Peyer's patch (tissue), 4 donors: Measurements from ENCODE around the gene PTMA.

Experiments
- POLR2A ChIP-seq, 2 donors: fragments of 450-650 bp; IDR thresholded peaks; one replicate each; pipeline ENCODE4 v1.5.1; 2017; ENCODE audit warnings: antibody characterized with exemption in 2 of 2, mild to moderate bottlenecking in 2 of 2, moderate library complexity in 2 of 2
- TF ChIP-seq, protein P1 (sequence below), 6 experiments: fragments of 450-650 bp in 4 of 6; fragments of 200-600 bp in 2 of 6; sonication (generic) in 1 of 6; IDR thresholded peaks; one replicate each; pipeline ENCODE4 v1.5.1; 2017 to 2019; ENCODE audit warnings: antibody characterized with exemption in 6 of 6, mild to moderate bottlenecking in 3 of 6, moderate library complexity in 1 of 6

DNA sequence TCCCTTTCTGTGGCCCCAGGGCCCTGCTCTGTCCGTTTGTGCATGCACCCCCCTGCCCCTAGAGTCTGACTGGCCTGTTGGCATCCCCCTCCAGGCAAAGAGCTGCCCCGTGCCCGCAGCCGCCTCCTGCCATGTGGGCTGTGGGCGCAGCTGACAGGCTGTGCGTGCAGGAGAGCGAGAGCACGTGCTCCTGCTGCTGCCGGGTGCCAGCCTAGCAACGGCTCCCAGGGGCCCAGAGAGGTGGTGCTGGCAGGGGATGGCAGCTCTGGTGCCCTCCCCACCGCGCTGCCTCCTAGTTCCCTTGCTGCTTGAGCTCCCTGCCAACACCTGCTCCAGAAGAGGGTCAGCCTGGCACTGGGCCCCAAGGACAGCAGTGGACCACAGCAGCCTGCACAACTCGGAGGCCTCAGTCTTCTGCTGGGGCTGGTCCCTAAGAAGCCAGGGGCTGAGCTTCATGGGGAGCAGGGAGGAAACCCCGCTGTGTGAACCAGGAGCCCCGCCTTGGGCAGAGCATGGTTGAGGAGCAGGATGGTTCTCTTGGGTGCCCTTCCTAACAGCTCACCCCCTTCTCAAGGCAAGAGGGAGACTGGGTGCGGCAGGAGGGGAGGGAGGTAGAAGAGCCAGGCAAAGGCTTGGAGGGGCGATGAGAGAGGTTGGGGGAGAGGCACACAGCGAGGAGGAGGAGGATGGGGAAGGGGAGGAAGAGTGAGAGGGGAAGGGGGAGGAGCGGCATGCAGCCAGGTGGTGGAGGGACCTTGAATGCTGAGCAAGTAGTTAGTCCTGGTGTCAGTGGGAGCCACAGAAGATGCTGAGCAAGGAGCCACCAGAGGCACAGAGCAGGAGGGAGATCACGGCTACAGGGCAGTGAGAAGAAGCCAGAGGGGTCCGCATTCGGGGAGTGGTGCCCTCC is 23.8 kb upstream of the PTMA start:
- TF ChIP-seq, protein P1, sequence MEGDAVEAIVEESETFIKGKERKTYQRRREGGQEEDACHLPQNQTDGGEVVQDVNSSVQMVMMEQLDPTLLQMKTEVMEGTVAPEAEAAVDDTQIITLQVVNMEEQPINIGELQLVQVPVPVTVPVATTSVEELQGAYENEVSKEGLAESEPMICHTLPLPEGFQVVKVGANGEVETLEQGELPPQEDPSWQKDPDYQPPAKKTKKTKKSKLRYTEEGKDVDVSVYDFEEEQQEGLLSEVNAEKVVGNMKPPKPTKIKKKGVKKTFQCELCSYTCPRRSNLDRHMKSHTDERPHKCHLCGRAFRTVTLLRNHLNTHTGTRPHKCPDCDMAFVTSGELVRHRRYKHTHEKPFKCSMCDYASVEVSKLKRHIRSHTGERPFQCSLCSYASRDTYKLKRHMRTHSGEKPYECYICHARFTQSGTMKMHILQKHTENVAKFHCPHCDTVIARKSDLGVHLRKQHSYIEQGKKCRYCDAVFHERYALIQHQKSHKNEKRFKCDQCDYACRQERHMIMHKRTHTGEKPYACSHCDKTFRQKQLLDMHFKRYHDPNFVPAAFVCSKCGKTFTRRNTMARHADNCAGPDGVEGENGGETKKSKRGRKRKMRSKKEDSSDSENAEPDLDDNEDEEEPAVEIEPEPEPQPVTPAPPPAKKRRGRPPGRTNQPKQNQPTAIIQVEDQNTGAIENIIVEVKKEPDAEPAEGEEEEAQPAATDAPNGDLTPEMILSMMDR (IDR thresholded peaks at IDR 0.05) = no peak
- TF ChIP-seq POLR2A (IDR thresholded peaks at IDR 0.05) = no peak
